ENCODE results near the gene MUC21.

MUC21 gene

DNA sequence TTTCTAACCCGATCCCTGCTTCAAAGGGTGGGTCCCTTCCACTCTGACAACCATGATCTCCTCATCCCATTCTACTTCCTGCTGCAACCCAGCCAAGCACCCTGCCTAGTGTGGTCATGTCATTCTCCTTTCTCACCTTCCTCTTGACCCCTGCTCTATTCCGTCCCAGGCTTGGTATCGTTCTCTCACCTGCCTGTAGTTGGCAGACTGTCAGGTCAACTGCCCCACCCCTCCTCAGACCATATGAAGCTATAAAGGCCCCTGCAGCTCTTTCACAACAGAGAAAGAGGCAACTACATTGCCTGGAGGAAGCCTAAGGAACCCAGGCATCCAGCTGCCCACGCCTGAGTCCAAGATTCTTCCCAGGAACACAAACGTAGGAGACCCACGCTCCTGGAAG is at the start of gene MUC21:
MUC21 (plus strand) TSS at position 280 of the 400 bp plus-strand sequence. CDS start 241 bp downstream, outside the sequence.
- no peak for DNase-seq (ENCODE audit: low read depth, low spot score)

GRCh38 chr6:30935018-30935417 is 48.5 kb upstream of the MUC21 start:
- no peak for DNase-seq (ENCODE audit: low read depth, low spot score)

GRCh38 chr6:30937265-30937664 is 46.3 kb upstream of the MUC21 start:
- DNase-seq (ENCODE audit: low read depth, low spot score) = no peak

DNA sequence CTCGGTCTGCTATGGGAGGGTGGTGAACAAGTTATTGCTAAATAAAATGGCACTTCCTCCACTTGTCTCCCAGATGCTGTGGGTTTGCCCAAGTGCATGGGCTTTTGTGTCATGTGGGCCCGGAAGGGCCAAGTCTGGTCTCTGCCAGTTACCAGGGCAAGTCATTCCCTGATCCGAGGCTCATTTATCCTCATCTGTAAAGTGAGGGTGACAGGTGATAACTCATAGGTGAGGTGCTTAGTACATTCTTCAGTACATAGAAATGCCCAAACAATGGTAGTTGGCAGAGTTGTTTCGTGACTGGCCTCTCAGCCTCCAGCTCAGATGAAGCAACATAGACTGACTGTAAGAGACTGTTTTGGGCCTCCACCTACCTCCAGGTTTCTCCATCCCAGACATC is 44.8 kb upstream of the MUC21 start:
- no peak for DNase-seq (ENCODE audit: low read depth, low spot score)

DNA sequence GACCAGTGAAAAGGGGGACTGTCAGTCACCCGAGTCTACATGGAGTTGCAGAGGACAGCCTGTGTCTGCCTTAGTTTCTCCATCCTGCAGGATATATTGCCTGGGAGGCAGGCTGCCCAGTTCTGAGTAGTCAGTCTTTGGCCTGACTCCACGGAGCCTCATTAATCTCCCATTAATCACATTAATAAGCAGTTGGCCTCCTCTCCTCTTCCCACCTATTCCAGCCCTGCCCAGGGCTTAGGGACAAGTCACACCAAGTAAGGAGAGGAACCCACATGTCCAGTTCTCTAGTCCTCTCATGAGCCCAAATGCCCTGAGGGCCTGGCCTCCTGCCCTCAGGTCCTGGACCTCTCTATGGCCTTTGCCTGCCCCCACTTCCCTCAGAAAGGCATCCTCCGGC is 44.0 kb upstream of the MUC21 start:
- no peak for DNase-seq (ENCODE audit: low read depth, low spot score)

DNA sequence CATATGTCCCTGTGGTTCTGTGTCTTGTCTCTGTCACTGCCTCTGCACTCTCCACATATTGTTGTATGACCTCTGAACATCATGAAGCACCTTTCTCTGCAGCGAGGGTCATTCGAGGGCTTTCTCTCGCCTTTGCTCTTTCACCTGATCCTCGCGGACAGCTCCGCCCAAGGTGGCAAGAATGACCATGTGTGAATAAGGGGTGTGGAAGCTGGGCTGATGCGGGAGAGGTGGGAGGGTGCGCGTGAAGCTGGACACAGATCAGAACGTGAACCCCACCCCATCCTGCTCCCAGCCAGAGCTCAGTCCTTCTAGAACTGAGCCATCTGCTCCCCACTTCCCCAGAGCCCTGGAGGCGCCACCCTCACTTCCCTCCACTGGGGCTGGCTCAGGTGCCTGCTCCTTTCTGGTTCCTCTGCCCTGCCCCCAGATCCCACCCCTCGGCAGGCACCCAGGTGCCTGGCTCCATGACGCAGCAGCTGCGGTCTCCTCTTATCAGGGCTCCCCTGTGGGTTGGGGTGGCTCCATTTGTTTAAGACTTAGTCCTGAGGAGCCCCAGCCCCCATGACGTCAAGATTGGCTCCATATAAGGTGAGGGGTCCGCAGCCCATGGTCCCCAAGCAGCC is 43.0 kb upstream of the MUC21 start, which contains the start of gene MUCL3:
MUCL3 (plus strand) TSS at position 613 of the 626 bp plus-strand sequence. CDS start 27 bp downstream, outside the sequence.
- no peak for DNase-seq (ENCODE audit: low read depth, low spot score)

DNA sequence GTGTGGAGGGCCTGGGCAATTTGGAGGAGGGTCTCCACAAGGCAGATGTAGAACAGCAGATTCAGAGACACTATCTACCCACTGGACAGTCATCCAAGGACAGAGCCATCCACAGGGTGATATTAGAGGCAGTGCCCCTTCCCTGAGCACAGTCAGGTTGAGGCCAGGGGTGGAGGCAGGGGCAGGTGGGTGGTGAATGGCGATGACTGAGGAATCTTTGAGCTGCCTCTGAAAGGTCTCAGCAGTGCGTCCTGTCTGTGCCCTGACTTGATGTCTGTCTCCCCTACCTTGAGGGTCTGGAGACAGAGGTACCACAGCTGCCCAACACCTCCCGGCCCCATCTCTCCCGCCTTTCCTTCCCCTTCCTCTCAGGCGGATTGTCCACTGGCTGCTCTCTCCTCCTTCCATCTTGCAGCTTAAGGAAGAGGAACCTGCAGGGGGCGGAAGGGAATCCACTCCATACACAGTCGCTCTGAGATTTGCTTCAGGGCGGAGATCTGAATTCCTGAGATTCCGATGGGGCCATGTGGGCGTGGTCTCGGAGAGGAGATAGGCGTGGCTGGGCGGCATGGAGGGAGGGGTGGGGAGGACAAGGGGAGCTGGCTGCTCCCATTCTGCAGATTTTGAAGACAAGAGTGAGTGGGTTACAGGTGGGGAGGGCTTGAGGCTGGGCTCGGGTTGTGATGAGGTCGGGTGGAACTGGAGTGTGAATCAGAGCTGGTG is 41.0 kb upstream of the MUC21 start:
- peak; percentile 89 for DNase-seq (ENCODE audit: low read depth, low spot score)

- DNase-seq (ENCODE audit: low read depth, low spot score) = no peak
Observed at GRCh38 chr6:30944051-30944450, 39.5 kb upstream of the MUC21 start.

- DNase-seq (ENCODE audit: low read depth, low spot score) = no peak
Observed at GRCh38 chr6:30945281-30945680, 38.2 kb upstream of the MUC21 start.

- no peak for DNase-seq (ENCODE audit: low read depth, low spot score)
Observed at GRCh38 chr6:30947231-30947630, 36.3 kb upstream of the MUC21 start.

DNA sequence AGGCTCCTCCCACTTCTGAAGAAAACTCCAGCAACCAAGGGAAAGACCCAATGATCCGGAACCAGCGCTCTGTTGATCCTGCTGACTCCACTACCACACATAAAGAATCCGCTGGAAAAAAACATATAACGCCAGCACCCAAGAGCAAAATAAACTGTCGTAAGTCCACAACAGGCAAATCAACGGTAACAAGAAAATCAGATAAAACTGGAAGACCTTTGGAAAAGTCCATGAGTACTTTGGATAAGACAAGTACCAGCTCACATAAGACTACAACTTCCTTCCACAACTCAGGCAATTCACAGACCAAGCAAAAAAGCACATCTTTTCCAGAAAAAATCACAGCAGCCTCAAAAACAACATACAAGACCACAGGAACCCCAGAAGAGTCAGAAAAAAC is 34.7 kb upstream of the MUC21 start:
- DNase-seq (ENCODE audit: low read depth, low spot score) = no peak

DNA sequence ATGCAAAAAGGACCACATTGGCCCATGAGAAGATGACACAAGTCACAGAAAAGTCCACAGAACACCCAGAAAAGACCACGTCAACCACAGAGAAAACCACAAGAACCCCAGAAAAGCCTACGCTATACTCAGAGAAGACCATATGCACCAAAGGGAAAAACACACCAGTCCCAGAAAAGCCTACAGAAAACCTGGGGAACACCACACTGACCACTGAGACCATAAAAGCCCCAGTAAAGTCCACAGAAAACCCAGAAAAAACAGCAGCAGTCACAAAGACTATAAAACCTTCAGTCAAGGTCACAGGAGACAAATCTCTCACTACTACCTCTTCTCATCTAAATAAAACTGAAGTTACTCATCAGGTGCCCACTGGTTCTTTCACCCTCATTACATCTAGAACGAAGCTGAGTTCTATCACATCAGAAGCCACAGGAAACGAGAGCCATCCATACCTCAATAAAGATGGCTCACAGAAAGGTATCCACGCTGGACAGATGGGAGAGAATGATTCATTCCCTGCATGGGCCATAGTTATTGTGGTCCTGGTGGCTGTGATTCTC is 31.5 kb upstream of the MUC21 start:
- no peak for DNase-seq (ENCODE audit: low read depth, low spot score)

DNA sequence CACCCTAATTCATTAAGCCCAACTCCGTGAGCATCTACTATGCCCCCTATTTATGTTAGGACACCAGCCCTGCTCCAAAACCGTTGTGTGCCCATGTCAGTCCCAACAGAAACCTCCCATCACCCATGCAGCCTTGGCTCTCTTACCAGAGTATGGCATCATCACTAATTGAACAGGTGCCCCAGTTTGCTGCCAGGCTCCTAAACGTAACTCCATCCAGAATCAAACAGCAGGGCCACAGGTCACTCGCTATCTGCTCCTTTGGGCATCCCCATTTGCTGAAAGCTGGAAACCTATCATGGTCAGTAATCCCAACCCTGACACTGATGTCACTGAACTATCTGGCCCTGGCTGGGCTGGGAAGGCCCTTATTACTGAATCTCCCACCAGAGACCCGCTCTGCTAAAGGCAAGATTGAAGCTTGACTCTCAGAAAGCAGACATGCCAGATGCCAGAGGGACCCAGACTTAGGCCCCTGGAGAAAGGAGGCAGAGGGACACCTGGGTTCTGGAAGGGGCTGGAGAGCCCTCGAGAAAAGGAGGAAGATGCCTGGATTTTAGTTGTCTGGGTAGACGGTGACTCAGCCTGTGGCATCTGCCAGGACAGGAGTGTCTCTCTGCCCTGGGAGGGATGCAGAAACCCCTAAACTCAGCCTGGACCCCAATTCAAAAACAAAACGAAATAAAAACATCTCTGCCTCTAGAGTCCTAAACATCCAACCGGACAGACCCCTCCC is 28.7 kb upstream of the MUC21 start:
- DNase-seq (ENCODE audit: low read depth, low spot score) = no peak

DNA sequence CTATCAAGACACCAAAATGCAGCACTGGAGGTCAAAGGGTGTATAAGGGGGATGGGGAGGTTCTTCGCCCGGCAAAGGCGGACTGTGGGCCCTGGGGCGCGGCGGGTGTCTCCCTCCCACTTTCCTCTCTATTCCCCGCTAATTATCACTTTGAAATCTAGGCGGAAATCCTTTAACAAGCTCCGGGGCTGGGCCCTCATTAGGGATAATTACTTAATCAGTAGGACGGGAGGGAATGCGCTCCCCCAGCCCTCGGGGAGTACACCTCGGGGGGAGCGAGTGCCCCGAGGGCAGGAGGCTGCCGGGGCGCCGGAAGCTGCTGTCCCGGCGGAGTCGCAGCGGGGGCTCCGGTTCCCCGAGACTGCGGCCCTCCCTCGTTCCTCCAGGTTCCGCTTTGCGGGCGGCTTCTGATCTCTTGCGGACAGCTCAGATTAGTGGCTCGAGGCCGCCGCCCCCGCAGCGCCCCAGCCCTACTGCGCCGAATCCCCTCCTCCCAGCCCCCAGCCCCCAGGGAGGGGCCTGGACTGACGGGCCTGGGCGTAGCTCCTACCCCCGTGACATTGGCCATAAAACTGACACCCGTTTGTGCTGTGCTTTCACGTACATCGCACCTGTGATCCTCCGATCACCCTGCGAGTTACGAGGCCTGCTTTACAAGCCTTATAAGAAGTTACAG is 28.0 kb upstream of the MUC21 start:
- DNase-seq (ENCODE audit: low read depth, low spot score) = no peak

DNA sequence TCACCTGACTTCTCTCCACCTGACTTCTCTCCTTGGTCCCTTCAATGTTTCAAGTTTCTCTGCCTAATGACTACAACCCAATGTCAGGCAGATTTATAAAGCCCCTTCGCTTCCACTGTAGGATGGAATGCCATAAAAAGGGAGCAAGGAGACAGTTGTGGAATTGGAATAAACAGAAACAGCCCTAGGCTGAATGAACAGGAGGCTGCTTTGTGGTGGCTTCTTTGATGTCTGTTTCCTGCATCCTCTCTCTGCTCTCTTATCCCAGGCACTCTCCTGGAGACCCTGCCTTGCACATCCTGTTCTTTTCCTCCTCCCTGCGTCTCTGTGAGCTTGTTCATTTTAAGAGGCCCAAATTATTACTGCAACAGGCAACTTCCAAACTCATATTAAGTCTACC is 25.8 kb upstream of the MUC21 start:
- DNase-seq (ENCODE audit: low read depth, low spot score) = no peak

DNA sequence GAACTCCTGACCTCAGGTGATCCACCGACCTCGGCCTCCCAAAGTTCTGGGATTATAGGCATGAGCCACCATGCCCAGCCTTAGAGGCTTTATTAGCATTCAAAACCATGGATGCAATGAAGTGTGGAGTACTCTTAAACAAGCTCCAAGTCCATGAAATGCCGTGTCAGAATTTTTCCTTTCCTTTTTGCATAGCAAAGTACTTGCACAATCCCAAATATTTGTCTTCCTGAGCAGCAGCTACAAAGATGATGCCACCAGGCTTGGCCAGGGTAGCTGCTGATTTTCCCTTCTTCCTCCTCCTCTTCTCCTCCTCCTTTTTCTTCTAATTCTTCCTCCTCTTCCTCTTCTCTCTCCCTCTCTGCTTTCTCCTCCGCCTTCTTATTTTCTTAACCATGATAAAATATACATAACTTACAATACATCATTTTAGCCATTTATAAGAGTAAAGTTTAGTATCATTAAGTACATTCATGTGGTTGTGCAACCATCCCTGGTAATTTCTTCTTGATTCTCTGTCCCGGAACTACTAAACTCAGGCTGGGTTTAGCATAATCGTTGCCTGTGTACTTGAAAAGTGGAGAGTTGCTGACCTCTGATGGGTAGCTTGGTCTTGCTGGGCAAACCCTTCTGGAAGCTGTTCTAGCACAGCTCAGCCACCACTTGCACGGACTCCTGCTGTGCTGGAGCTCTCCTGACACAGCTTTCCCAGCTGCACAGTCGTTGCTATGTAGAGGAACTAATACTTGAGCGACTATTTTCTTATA is 22.4 kb upstream of the MUC21 start:
- no peak for DNase-seq (ENCODE audit: low read depth, low spot score)

DNA sequence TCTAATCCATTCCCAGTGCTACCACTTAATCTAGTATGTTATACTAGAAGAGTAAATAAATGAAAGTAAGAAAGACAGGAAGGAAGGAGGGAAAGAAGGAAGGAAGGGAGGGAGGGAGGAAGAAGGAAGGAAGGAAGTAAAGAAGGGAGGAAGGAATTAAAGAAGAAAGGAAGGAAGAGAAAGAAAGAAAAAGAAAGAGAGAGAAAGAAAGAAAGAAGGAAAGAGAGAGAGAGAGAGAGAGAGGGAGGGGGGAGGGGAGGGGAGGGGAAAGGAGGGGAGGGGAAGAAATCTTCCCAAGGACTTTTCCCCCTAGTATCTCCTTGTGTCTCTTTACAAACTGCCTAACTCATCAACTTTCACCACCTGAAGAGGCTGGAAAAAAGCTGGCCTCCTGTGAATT is 20.8 kb upstream of the MUC21 start:
- no peak for DNase-seq (ENCODE audit: low read depth, low spot score)

- DNase-seq (ENCODE audit: low read depth, low spot score) = no peak
Observed at GRCh38 chr6:30963641-30964040, 19.9 kb upstream of the MUC21 start.

DNA sequence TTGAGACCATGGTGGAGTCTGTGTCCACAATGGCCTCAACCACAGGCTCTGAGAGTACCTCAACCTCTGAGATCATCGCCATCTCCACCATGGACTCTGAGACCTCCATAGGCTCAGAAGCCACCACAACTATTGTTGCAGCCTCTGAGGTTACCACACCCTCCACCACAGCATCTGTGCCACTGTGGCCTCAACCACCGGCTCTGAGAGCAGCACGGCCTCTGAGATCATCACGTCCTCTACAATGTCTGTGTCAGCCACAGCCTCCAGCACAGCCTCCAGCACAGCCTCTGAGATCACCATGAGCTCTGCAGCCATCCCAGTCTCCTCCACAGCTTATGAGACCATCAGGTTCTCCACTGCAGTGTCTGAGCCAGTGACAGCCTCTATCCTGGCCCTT is 19.4 kb upstream of the MUC21 start:
- no peak for DNase-seq (ENCODE audit: low read depth, low spot score)

- DNase-seq (ENCODE audit: low read depth, low spot score) = no peak
Observed at GRCh38 chr6:30965140-30965601, 18.3 kb upstream of the MUC21 start.

- no peak for DNase-seq (ENCODE audit: low read depth, low spot score)
Observed at GRCh38 chr6:30966154-30966553, 17.4 kb upstream of the MUC21 start.
